ENCODE measurements around the gene KIF2C.
"Not testable (repeated sequence)": the region's sequence is repeated elsewhere in the genome, so short reads cannot be mapped to it uniquely, and the experiment has no call there.

Gene KIF2C

GRCh38 chr1:44696789-44697345 lies 42.8 kb upstream of the KIF2C start:
- DNase-seq, result no peak
- TF ChIP-seq CTCF (IDR thresholded peaks at IDR 0.05; ENCODE audit: low read depth, low read length), result no peak

GRCh38 chr1:44698138-44698537 lies 41.5 kb upstream of the KIF2C start:
- H3K36me3 ChIP-seq, result no peaks in the 10 kb centered on the region
- H3K9me3 ChIP-seq, result no peaks in the 10 kb centered on the region
- H3K27me3 ChIP-seq, result no peaks in the 10 kb centered on the region
- TF ChIP-seq CTCF (IDR thresholded peaks at IDR 0.05; ENCODE audit: low read depth, low read length), result no peak
- DNase-seq, result no peak
- no peaks in the 10 kb centered on the region for H3K4me1 ChIP-seq
- no peak overlapping the region for H3K4me3 ChIP-seq (ENCODE audit: low read depth, low read length)

More at GRCh38 chr1:44696789-44697345, 42.8 kb upstream of the KIF2C start:
- no peaks in the 10 kb centered on the region for H3K36me3 ChIP-seq
- no peaks in the 10 kb centered on the region for H3K9me3 ChIP-seq
- H3K4me1 ChIP-seq, result no peaks in the 10 kb centered on the region
- H3K4me3 ChIP-seq (ENCODE audit: low read depth, low read length), result no peak overlapping the region
- H3K27me3 ChIP-seq, result no peaks in the 10 kb centered on the region

- not testable (repeated sequence) for H3K36me3 ChIP-seq; H3K9me3 ChIP-seq; H3K27me3 ChIP-seq; DNase-seq; H3K4me3 ChIP-seq (ENCODE audit: low read depth, low read length); H3K4me1 ChIP-seq
Measured at GRCh38 chr1:44699375-44699774, 40.3 kb upstream of the KIF2C start.

GRCh38 chr1:44700573-44700972 lies 39.1 kb upstream of the KIF2C start:
- Histone ChIP-seq H3K4me1 (no peaks in the 10 kb centered on the region), H3K27me3 (no peaks in the 10 kb centered on the region), H3K4me3 (ENCODE audit: low read depth, low read length) (no peak overlapping the region), H3K36me3 (no peaks in the 10 kb centered on the region), H3K9me3 (no peaks in the 10 kb centered on the region)
- no peak for DNase-seq
- no peak for TF ChIP-seq CTCF (IDR thresholded peaks at IDR 0.05; ENCODE audit: low read depth, low read length)

- Histone ChIP-seq H3K9me3 (no peaks in the 10 kb centered on the region), H3K4me3 (ENCODE audit: low read depth, low read length) (no peak overlapping the region), H3K27me3 (no peaks in the 10 kb centered on the region), H3K4me1 (no peaks in the 10 kb centered on the region), H3K36me3 (no peaks in the 10 kb centered on the region)
- TF ChIP-seq CTCF (IDR thresholded peaks at IDR 0.05; ENCODE audit: low read depth, low read length), result no peak
- no peak for DNase-seq
Measured at GRCh38 chr1:44701141-44701573, 38.5 kb upstream of the KIF2C start.

- TF ChIP-seq CTCF (IDR thresholded peaks at IDR 0.05; ENCODE audit: low read depth, low read length), result no peak
- H3K4me1 ChIP-seq, result no peaks in the 10 kb centered on the region
- H3K36me3 ChIP-seq, result no peaks in the 10 kb centered on the region
- H3K27me3 ChIP-seq, result no peaks in the 10 kb centered on the region
- no peak for DNase-seq
- no peaks in the 10 kb centered on the region for H3K9me3 ChIP-seq
- H3K4me3 ChIP-seq (ENCODE audit: low read depth, low read length), result no peak overlapping the region
Measured at GRCh38 chr1:44705470-44705869, 34.2 kb upstream of the KIF2C start.

- H3K4me3 ChIP-seq (ENCODE audit: low read depth, low read length), result no peak overlapping the region
- no peak for DNase-seq
- TF ChIP-seq CTCF (IDR thresholded peaks at IDR 0.05; ENCODE audit: low read depth, low read length), result no peak
Measured at GRCh38 chr1:44705938-44706337, 33.7 kb upstream of the KIF2C start.

More at GRCh38 chr1:44705938-44706337, 33.7 kb upstream of the KIF2C start:
- H3K27me3 ChIP-seq, result no peaks in the 10 kb centered on the region
- H3K9me3 ChIP-seq, result no peaks in the 10 kb centered on the region
- no peaks in the 10 kb centered on the region for H3K4me1 ChIP-seq
- H3K36me3 ChIP-seq, result no peaks in the 10 kb centered on the region
